Thoracic aorta (tissue), 2 donors: Measurements from ENCODE around the gene C12orf57. TPM values are rescaled to one million over a fixed set of nuclear protein-coding genes. Genes with fewer than 3 reads are reported as not detected.

ENCODE experiments used
- ATAC-seq: fragments of 150-250 bp; one replicate; pipeline ENCODE4 v1.8.0; 2017; ENCODE audit warnings: low read depth; ENCODE audit not compliant: insufficient number of reproducible peaks, low FRiP score
- DNase-seq: peaks from one replicate; pipeline ENCODE4 v3.0.0-alpha.2; 2020; ENCODE audit warnings: low spot score
- H3K27ac ChIP-seq, 2 donors: fragments of 200-600 bp; sonication (generic); 1 replicate in 1 of 2; 2 replicates in 1 of 2; pipeline ENCODE4 v1.5.1; 2016; ENCODE audit warnings: mild to moderate bottlenecking in 2 of 2, moderate library complexity in 2 of 2
- H3K27me3 ChIP-seq: fragments of 200-600 bp; sonication (generic); replicated peaks from 2 replicates; pipeline ENCODE4 v1.6.0; 2016; ENCODE audit warnings: mild to moderate bottlenecking; ENCODE audit not compliant: insufficient read depth
- H3K36me3 ChIP-seq: fragments of 200-600 bp; sonication (generic); one replicate; pipeline ENCODE4 v1.5.1; 2016
- H3K4me1 ChIP-seq, 2 donors: fragments of 200-600 bp; sonication (generic); 1 replicate in 1 of 2; 2 replicates in 1 of 2; pipeline versions ENCODE4 v1.5.1 to v1.6.0; 2016; ENCODE audit warnings: low read depth in 2 of 2, mild to moderate bottlenecking in 1 of 2; ENCODE audit not compliant: control insufficient read depth in 1 of 2
- H3K4me3 ChIP-seq: fragments of 200-600 bp; sonication (generic); 2 replicates; pipeline ENCODE4 v1.5.1; 2016; ENCODE audit warnings: mild to moderate bottlenecking
- H3K9me3 ChIP-seq: fragments of 200-600 bp; sonication (generic); 2 replicates; pipeline ENCODE4 v1.5.1; 2016
- total RNA-seq, 2 donors: library from RNA; depleted of rRNA; stranded (reverse); fragments of >200 nt; gene quantifications; one replicate each; pipeline versions ENCODE4 v1.1.0 to v1.2.3, GENCODE V29; 2016
- TF ChIP-seq, protein P1 (sequence below): fragments of 200-600 bp; sonication (generic); IDR thresholded peaks from one replicate; pipeline ENCODE4 v1.5.1; 2019; ENCODE audit warnings: antibody characterized with exemption

The C12orf57 gene
- total RNA-seq, 2 donors from 2014 or later, result 370 to 416 TPM

DNA sequence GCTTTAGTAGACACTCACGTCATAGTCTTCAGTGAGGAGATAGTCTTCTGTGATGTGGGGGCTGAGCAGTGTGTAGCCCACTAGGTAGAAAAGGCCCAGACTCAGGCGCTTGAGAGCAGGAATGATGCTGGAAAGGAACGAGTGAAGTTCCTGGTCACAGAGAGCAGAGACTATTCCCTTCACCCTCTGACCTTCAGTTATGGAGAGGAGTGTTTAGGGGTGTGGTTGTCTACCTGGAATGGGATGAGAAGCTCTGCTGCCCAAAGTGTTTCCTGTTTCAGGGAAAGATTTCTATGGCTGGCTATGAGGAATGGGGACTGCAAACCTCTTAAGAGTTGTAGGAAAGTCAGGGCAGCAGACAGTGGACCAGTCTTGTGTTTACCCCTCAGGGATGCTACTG, 35.6 kb downstream of the C12orf57 start:
- ATAC-seq, result no peak
- Histone ChIP-seq H3K4me3 (no peak overlapping the region), H3K27ac (no peak overlapping the region), H3K9me3 (no peaks in the 10 kb centered on the region), H3K27me3 (no peaks in the 10 kb centered on the region), H3K36me3 (peaks cover 64% of the 10 kb centered on the region), H3K4me1 (no peaks in the 10 kb centered on the region)
- no peak for DNase-seq
- TF ChIP-seq, protein P1, sequence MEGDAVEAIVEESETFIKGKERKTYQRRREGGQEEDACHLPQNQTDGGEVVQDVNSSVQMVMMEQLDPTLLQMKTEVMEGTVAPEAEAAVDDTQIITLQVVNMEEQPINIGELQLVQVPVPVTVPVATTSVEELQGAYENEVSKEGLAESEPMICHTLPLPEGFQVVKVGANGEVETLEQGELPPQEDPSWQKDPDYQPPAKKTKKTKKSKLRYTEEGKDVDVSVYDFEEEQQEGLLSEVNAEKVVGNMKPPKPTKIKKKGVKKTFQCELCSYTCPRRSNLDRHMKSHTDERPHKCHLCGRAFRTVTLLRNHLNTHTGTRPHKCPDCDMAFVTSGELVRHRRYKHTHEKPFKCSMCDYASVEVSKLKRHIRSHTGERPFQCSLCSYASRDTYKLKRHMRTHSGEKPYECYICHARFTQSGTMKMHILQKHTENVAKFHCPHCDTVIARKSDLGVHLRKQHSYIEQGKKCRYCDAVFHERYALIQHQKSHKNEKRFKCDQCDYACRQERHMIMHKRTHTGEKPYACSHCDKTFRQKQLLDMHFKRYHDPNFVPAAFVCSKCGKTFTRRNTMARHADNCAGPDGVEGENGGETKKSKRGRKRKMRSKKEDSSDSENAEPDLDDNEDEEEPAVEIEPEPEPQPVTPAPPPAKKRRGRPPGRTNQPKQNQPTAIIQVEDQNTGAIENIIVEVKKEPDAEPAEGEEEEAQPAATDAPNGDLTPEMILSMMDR, result no peak

GRCh38 chr12:6980075-6980474, 36.3 kb downstream of the C12orf57 start:
- no peak for DNase-seq
- no peak overlapping the region for H3K27ac ChIP-seq
- TF ChIP-seq, protein P1, result no peak
- no peak overlapping the region for H3K4me3 ChIP-seq
- no peaks in the 10 kb centered on the region for H3K9me3 ChIP-seq
- ATAC-seq, result no peak
- H3K27me3 ChIP-seq, result no peaks in the 10 kb centered on the region
- H3K4me1 ChIP-seq, result no peaks in the 10 kb centered on the region
- H3K36me3 ChIP-seq, result peaks cover 59% of the 10 kb centered on the region

DNA sequence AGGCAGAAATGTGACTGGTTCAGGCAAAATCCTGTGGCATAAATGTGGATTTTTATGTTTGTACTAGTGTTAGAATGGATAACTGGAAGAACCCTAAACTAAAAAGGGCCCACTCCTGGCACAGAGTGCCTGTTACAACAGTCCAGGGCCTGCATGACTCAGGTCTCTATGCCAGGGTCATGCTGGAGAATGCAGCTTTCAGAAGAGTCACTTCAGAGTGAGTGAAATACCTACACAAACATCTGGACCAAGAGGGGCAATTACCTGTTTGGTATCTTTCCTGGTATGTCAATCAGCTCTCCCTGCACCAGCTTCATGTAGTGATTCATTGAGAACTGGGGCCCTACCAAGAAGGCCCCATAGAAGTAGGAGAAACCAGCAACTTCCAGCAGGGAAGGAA, 36.9 kb downstream of the C12orf57 start:
- Histone ChIP-seq H3K4me1 (no peaks in the 10 kb centered on the region), H3K27me3 (no peaks in the 10 kb centered on the region)

GRCh38 chr12:6981152-6982052, 37.6 kb downstream of the C12orf57 start:
- TF ChIP-seq, protein P1, result no peak
- no peaks in the 10 kb centered on the region for H3K27me3 ChIP-seq
- no peaks in the 10 kb centered on the region for H3K4me1 ChIP-seq
- no peak overlapping the region for H3K4me3 ChIP-seq
- peaks cover 47% of the 10 kb centered on the region for H3K36me3 ChIP-seq
- H3K9me3 ChIP-seq, result no peaks in the 10 kb centered on the region
- DNase-seq, result no peak
- ATAC-seq, result no peak
- no peak overlapping the region for H3K27ac ChIP-seq

More for the DNA sequence above, 36.9 kb downstream of the C12orf57 start:
- DNase-seq, result no peak
- Histone ChIP-seq H3K4me3 (no peak overlapping the region), H3K36me3 (peaks cover 53% of the 10 kb centered on the region), H3K9me3 (no peaks in the 10 kb centered on the region), H3K27ac (no peak overlapping the region)
- ATAC-seq, result no peak
- TF ChIP-seq, protein P1, result no peak

GRCh38 chr12:6982532-6982931, 38.7 kb downstream of the C12orf57 start:
- Histone ChIP-seq H3K9me3 (no peaks in the 10 kb centered on the region), H3K36me3 (peaks cover 40% of the 10 kb centered on the region), H3K27me3 (no peaks in the 10 kb centered on the region), H3K4me1 (no peaks in the 10 kb centered on the region), H3K27ac (no peak overlapping the region), H3K4me3 (no peak overlapping the region)
- TF ChIP-seq, protein P1, result no peak
- no peak for DNase-seq
- no peak for ATAC-seq
